Transverse colon (tissue), 4 donors: Measurements from ENCODE around the gene TDRD9.

Experiments used
- CTCF ChIP-seq, 5 experiments: fragments of 200-600 bp in 3 of 5; fragments of 450-650 bp in 2 of 5; sonication (generic) in 3 of 5; IDR thresholded peaks; 1 replicate in 2 of 5; 2 replicates in 3 of 5; pipeline ENCODE4 v1.5.1; 2016 to 2017; ENCODE audit warnings: antibody characterized with exemption in 5 of 5, inconsistent platforms in 3 of 5, mild to moderate bottlenecking in 2 of 5, moderate library complexity in 1 of 5
- EP300 ChIP-seq: sonication (generic); formaldehyde crosslinking; IDR thresholded peaks from one replicate; pipeline ENCODE4 v1.6.1; 2017; ENCODE audit warnings: antibody characterized with exemption, low read depth
- POLR2A ChIP-seq: fragments of 450-650 bp; IDR thresholded peaks from one replicate; pipeline ENCODE4 v1.6.1; 2016; ENCODE audit warnings: antibody characterized with exemption, mild to moderate bottlenecking, moderate library complexity
- POLR2AphosphoS5 ChIP-seq, 3 donors: sonication (generic); formaldehyde crosslinking; IDR thresholded peaks; one replicate each; pipeline ENCODE4 v1.6.1; 2016; ENCODE audit warnings: antibody characterized with exemption in 3 of 3

GRCh38 chr14:103916636-103917262 lies 11.5 kb upstream of the TDRD9 start:
- TF ChIP-seq CTCF (IDR thresholded peaks at IDR 0.05) (no peak), POLR2AphosphoS5 (IDR thresholded peaks at IDR 0.05) (no peak), POLR2A (no peak), EP300 (no peak)
